WTC11 (cell line): Measurements from ENCODE around the gene DRGX. TPM values are rescaled to one million over a fixed set of nuclear protein-coding genes. Genes with fewer than 3 reads are reported as not detected.

Experiments
- ATAC-seq: fragments of 200-7000 bp; cut with Tn5 transposase; 2 replicates; pipeline ENCODE4 v1.10.0; 2021; ENCODE audit warnings: mild to moderate bottlenecking, moderate library complexity
- CTCF ChIA-PET: fragments of 300-600 bp; sonication (Branson Sonifier 250); formaldehyde crosslinking; loops from one replicate; lab custom pipeline; 2021; ENCODE audit warnings: antibody characterized with exemption; lab: Charles Lee
- POLR2A ChIA-PET: fragments of 350-600 bp; sonication (Branson Sonifier 250); formaldehyde crosslinking; loops from one replicate; lab custom pipeline; 2021; ENCODE audit warnings: antibody characterized with exemption; lab: Charles Lee
- DNase-seq: peaks from one replicate; pipeline ENCODE4 v3.0.0; 2021; ENCODE audit warnings: low spot score
- H3K27ac Mint-ChIP-seq: 2 replicates; pipeline ENCODE4 v1.8.0; 2021; ENCODE audit warnings: mixed read lengths
- H3K27me3 Mint-ChIP-seq: 2 replicates; pipeline ENCODE4 v1.8.0; 2021; ENCODE audit warnings: low read depth, mild to moderate bottlenecking, moderate library complexity, mixed read lengths
- H3K36me3 Mint-ChIP-seq: 2 replicates; pipeline ENCODE4 v1.8.0; 2021; ENCODE audit warnings: mixed read lengths
- H3K4me1 Mint-ChIP-seq: 2 replicates; pipeline ENCODE4 v1.8.0; 2022; ENCODE audit warnings: mixed read lengths
- H3K4me3 Mint-ChIP-seq: 2 replicates; pipeline ENCODE4 v1.8.0; 2021; ENCODE audit warnings: mild to moderate bottlenecking, moderate library complexity, mixed read lengths
- H3K9me3 Mint-ChIP-seq: 2 replicates; pipeline ENCODE4 v1.8.0; 2021; ENCODE audit warnings: mixed read lengths
- ATF1 ChIP-seq: sonication (generic); formaldehyde crosslinking; IDR thresholded peaks from 2 replicates; pipeline ENCODE4 v1.8.1; 2023; ENCODE audit warnings: mild to moderate bottlenecking, moderate library complexity, missing genetic modification reagents
- CBFB ChIP-seq: sonication (generic); formaldehyde crosslinking; IDR thresholded peaks from 2 replicates; pipeline ENCODE4 v1.8.1; 2022; ENCODE audit warnings: mild to moderate bottlenecking, low read depth, missing genetic modification reagents
- E2F1 ChIP-seq: sonication (generic); formaldehyde crosslinking; IDR thresholded peaks from 2 replicates; pipeline ENCODE4 v1.8.0; 2022; ENCODE audit warnings: mild to moderate bottlenecking, missing genetic modification reagents
- E2F5 ChIP-seq: sonication (generic); formaldehyde crosslinking; IDR thresholded peaks from 2 replicates; pipeline ENCODE4 v1.8.1; 2022; ENCODE audit warnings: mild to moderate bottlenecking, moderate library complexity, missing genetic modification reagents
- GTF2I ChIP-seq: fragments of 250-450 bp; sonication (Bioruptor Pico); conservative IDR thresholded peaks from 2 replicates; pipeline ENCODE4 v1.4.0; 2021; ENCODE audit warnings: mild to moderate bottlenecking
- MXD4 ChIP-seq: fragments of 250-450 bp; sonication (Bioruptor Pico); IDR thresholded peaks from 2 replicates; pipeline ENCODE4 v1.8.0; 2021; ENCODE audit warnings: mild to moderate bottlenecking, moderate library complexity, borderline replicate concordance
- NFE2L1 ChIP-seq: sonication (generic); formaldehyde crosslinking; IDR thresholded peaks from 2 replicates; pipeline ENCODE4 v1.8.1; 2023; ENCODE audit warnings: missing genetic modification reagents
- SMAD3 ChIP-seq: sonication (generic); formaldehyde crosslinking; IDR thresholded peaks from 2 replicates; pipeline ENCODE4 v1.8.0; 2022; ENCODE audit warnings: missing genetic modification reagents, mild to moderate bottlenecking, borderline replicate concordance
- SMAD4 ChIP-seq: sonication (generic); formaldehyde crosslinking; IDR thresholded peaks from 2 replicates; pipeline ENCODE4 v1.8.0; 2022; ENCODE audit warnings: mild to moderate bottlenecking, missing genetic modification reagents
- TEAD1 ChIP-seq: sonication (generic); formaldehyde crosslinking; IDR thresholded peaks from 2 replicates; pipeline ENCODE4 v1.8.0; 2022; ENCODE audit warnings: mild to moderate bottlenecking, missing genetic modification reagents
- ZMAT4 ChIP-seq: fragments of 250-450 bp; sonication (Bioruptor Pico); IDR thresholded peaks from 2 replicates; pipeline ENCODE4 v1.9.0; 2021; ENCODE audit warnings: mild to moderate bottlenecking
- ZNF512 ChIP-seq: sonication (generic); formaldehyde crosslinking; IDR thresholded peaks from 2 replicates; pipeline ENCODE4 v1.8.1; 2022; ENCODE audit warnings: missing genetic modification reagents, borderline replicate concordance
- ZNF671 ChIP-seq: fragments of 250-450 bp; sonication (Bioruptor Pico); IDR thresholded peaks from 2 replicates; pipeline ENCODE4 v1.8.0; 2021; ENCODE audit warnings: mild to moderate bottlenecking
- total RNA-seq: library from RNA; stranded (reverse); gene quantifications from 3 replicates; pipeline ENCODE4 v1.2.3, GENCODE V29; 2021
- TF ChIP-seq, protein P1 (sequence below): sonication (generic); formaldehyde crosslinking; IDR thresholded peaks from 2 replicates; pipeline ENCODE4 v1.8.1; 2023; ENCODE audit warnings: mild to moderate bottlenecking, missing genetic modification reagents, moderate library complexity
- TF ChIP-seq, protein P2 (sequence below): sonication (generic); formaldehyde crosslinking; IDR thresholded peaks from 2 replicates; pipeline ENCODE4 v1.8.1; 2023; ENCODE audit warnings: mild to moderate bottlenecking, missing genetic modification reagents
- TF ChIP-seq, protein P3 (sequence below): sonication (generic); formaldehyde crosslinking; IDR thresholded peaks from 2 replicates; pipeline ENCODE4 v1.8.1; 2023; ENCODE audit warnings: mild to moderate bottlenecking, missing genetic modification reagents
- TF ChIP-seq, protein P4 (sequence below): sonication (generic); formaldehyde crosslinking; IDR thresholded peaks from 2 replicates; pipeline ENCODE4 v1.8.0; 2023; ENCODE audit warnings: missing genetic modification reagents

The DRGX gene
- total RNA-seq, 1 experiment from 2014 or later, result not detected

- H3K9me3 Mint-ChIP-seq, result peaks cover 12% of the 10 kb centered on the region
- no peak for DNase-seq
- ChIA-PET POLR2A (no interaction called here), CTCF (no interaction called here)
- H3K27ac Mint-ChIP-seq, result no peak overlapping the region
- no peak overlapping the region for H3K4me3 Mint-ChIP-seq
- no peaks in the 10 kb centered on the region for H3K27me3 Mint-ChIP-seq
- TF ChIP-seq CBFB (CRISPR knock-in tag), result no peak
- TF ChIP-seq, protein P1, sequence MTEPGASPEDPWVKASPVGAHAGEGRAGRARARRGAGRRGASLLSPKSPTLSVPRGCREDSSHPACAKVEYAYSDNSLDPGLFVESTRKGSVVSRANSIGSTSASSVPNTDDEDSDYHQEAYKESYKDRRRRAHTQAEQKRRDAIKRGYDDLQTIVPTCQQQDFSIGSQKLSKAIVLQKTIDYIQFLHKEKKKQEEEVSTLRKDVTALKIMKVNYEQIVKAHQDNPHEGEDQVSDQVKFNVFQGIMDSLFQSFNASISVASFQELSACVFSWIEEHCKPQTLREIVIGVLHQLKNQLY (CRISPR knock-in tag), result no peak
- TF ChIP-seq ZNF671 (CRISPR knock-in tag), result no peak
- TF ChIP-seq ZMAT4 (CRISPR knock-in tag), result no peak
- TF ChIP-seq SMAD4, result no peak
- TF ChIP-seq MXD4 (CRISPR knock-in tag), result no peak
- TF ChIP-seq E2F5 (CRISPR knock-in tag), result no peak
- no peak for TF ChIP-seq GTF2I
- H3K4me1 Mint-ChIP-seq, result peaks cover 3% of the 10 kb centered on the region; the same call in 1 of the 2 replicates
- no peak for ATAC-seq
- H3K36me3 Mint-ChIP-seq, result no peaks in the 10 kb centered on the region
These were observed 45.8 kb downstream of the DRGX start for GRCh38 chr10:49350138-49350537.

DNA sequence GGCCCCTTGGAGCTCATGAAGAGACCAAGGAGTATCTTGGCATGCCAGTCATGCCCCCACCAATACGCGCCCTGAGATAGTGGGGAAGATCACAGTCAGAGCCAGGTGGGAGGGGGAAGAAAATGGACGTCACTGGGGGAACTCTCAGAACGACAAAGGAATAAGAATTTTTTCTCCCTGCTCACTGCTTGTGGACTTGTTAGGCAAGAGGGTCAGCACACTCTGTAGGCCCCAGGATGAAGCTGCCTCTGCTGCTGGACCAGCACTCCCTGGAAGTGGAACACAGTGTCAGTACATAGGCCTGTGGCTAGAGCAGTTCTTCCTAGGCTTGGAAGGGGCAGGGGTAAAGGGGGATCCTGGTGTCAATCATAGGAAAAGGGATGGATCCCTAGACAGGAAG is 46.5 kb downstream of the DRGX start:
- H3K27me3 Mint-ChIP-seq, result no peaks in the 10 kb centered on the region
- no peak for TF ChIP-seq ATF1 (CRISPR knock-in tag)
- no peak for TF ChIP-seq SMAD3
- TF ChIP-seq NFE2L1 (CRISPR knock-in tag), result no peak
- no peak for TF ChIP-seq CBFB (CRISPR knock-in tag)
- H3K27ac Mint-ChIP-seq, result no peak overlapping the region
- peaks cover 12% of the 10 kb centered on the region for H3K9me3 Mint-ChIP-seq
- no peaks in the 10 kb centered on the region for H3K36me3 Mint-ChIP-seq
- ATAC-seq, result no peak
- ChIA-PET POLR2A (no interaction called here), CTCF (no interaction called here)
- H3K4me1 Mint-ChIP-seq, result peaks cover 3% of the 10 kb centered on the region; the same call in 1 of the 2 replicates
- DNase-seq, result no peak
- H3K4me3 Mint-ChIP-seq, result no peak overlapping the region

GRCh38 chr10:49348593-49348992 is 47.3 kb downstream of the DRGX start:
- ChIA-PET POLR2A (no interaction called here), CTCF (no interaction called here)
- Mint-ChIP-seq H3K4me3 (no peak overlapping the region), H3K27ac (no peak overlapping the region), H3K27me3 (no peaks in the 10 kb centered on the region), H3K4me1 (peaks cover 2% of the 10 kb centered on the region; the same call in 1 of the 2 replicates), H3K36me3 (no peaks in the 10 kb centered on the region), H3K9me3 (peaks cover 12% of the 10 kb centered on the region)
- ATAC-seq, result no peak
- TF ChIP-seq, protein P2, sequence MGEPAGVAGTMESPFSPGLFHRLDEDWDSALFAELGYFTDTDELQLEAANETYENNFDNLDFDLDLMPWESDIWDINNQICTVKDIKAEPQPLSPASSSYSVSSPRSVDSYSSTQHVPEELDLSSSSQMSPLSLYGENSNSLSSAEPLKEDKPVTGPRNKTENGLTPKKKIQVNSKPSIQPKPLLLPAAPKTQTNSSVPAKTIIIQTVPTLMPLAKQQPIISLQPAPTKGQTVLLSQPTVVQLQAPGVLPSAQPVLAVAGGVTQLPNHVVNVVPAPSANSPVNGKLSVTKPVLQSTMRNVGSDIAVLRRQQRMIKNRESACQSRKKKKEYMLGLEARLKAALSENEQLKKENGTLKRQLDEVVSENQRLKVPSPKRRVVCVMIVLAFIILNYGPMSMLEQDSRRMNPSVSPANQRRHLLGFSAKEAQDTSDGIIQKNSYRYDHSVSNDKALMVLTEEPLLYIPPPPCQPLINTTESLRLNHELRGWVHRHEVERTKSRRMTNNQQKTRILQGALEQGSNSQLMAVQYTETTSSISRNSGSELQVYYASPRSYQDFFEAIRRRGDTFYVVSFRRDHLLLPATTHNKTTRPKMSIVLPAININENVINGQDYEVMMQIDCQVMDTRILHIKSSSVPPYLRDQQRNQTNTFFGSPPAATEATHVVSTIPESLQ (CRISPR knock-in tag), result no peak
- TF ChIP-seq ZNF512 (CRISPR knock-in tag), result no peak
- TF ChIP-seq, protein P3, sequence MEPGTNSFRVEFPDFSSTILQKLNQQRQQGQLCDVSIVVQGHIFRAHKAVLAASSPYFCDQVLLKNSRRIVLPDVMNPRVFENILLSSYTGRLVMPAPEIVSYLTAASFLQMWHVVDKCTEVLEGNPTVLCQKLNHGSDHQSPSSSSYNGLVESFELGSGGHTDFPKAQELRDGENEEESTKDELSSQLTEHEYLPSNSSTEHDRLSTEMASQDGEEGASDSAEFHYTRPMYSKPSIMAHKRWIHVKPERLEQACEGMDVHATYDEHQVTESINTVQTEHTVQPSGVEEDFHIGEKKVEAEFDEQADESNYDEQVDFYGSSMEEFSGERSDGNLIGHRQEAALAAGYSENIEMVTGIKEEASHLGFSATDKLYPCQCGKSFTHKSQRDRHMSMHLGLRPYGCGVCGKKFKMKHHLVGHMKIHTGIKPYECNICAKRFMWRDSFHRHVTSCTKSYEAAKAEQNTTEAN (CRISPR knock-in tag), result no peak
- TF ChIP-seq, protein P4, sequence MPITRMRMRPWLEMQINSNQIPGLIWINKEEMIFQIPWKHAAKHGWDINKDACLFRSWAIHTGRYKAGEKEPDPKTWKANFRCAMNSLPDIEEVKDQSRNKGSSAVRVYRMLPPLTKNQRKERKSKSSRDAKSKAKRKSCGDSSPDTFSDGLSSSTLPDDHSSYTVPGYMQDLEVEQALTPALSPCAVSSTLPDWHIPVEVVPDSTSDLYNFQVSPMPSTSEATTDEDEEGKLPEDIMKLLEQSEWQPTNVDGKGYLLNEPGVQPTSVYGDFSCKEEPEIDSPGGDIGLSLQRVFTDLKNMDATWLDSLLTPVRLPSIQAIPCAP (CRISPR knock-in tag), result no peak
- TF ChIP-seq E2F1 (CRISPR knock-in tag), result no peak
- TF ChIP-seq TEAD1, result no peak
- DNase-seq, result no peak
